GM12874 (cell line): ENCODE measurements around the gene CDH4.

Experiments
- CTCF ChIP-seq: IDR thresholded peaks from 2 replicates; pipeline ENCODE4 v1.5.1; 2011; ENCODE audit warnings: low read depth, mild to moderate bottlenecking, control low read depth, low read length, moderate library complexity; ENCODE audit not compliant: insufficient read depth

Gene CDH4

GRCh38 chr20:61251529-61252393 is at the start of gene CDH4:
CDH4 (plus strand) TSS chr20:61252261.
- no peak for TF ChIP-seq CTCF

- no peak for TF ChIP-seq CTCF
Observed at GRCh38 chr20:61203320-61203719, 48.7 kb upstream of the CDH4 start.

GRCh38 chr20:61204206-61204605 is 47.9 kb upstream of the CDH4 start:
- TF ChIP-seq CTCF, result no peak

GRCh38 chr20:61205769-61206168 is 46.3 kb upstream of the CDH4 start:
- no peak for TF ChIP-seq CTCF

GRCh38 chr20:61210862-61211261 is 41.2 kb upstream of the CDH4 start:
- TF ChIP-seq CTCF, result no peak

- TF ChIP-seq CTCF, result no peak
Observed at GRCh38 chr20:61217848-61218247, 34.2 kb upstream of the CDH4 start.

GRCh38 chr20:61219021-61219431 is 33.0 kb upstream of the CDH4 start:
- no peak for TF ChIP-seq CTCF
